Inflammatory macrophage treated with lipopolysaccharide for 1 hour (primary cell): ENCODE data around the gene AGBL4.
"Not testable (repeated sequence)": the region's sequence is repeated elsewhere in the genome, so short reads cannot be mapped to it uniquely, and the experiment has no call there.

Experiments
- DNase-seq, 2 donors: peaks; one replicate each; pipeline ENCODE4 v3.0.0-alpha.2; 2020 to 2022

The AGBL4 gene

GRCh38 chr1:49016030-49016977, 1007.5 kb downstream of the AGBL4 start:
- no peak for DNase-seq

GRCh38 chr1:49013079-49013478, 1010.7 kb downstream of the AGBL4 start:
- DNase-seq, result no peak

- not testable (repeated sequence) for DNase-seq
Measured at GRCh38 chr1:49002981-49003380, 1020.8 kb downstream of the AGBL4 start.

GRCh38 chr1:48999321-48999720, 1024.4 kb downstream of the AGBL4 start:
- no peak for DNase-seq

- DNase-seq, result no peak
Measured at GRCh38 chr1:48996311-48996710, 1027.4 kb downstream of the AGBL4 start.

GRCh38 chr1:48988633-48989197, 1035.0 kb downstream of the AGBL4 start:
- no peak for DNase-seq

GRCh38 chr1:48979940-48980339, 1043.8 kb downstream of the AGBL4 start:
- no peak for DNase-seq

- no peak for DNase-seq
Measured at GRCh38 chr1:48978413-48978812, 1045.3 kb downstream of the AGBL4 start.

GRCh38 chr1:48977273-48977672, 1046.5 kb downstream of the AGBL4 start:
- DNase-seq, result no peak

GRCh38 chr1:48969971-48970370, 1053.8 kb downstream of the AGBL4 start:
- no peak for DNase-seq

GRCh38 chr1:48967318-48967717, 1056.4 kb downstream of the AGBL4 start:
- DNase-seq, result no peak

GRCh38 chr1:48966583-48966982, 1057.2 kb downstream of the AGBL4 start:
- DNase-seq, result no peak

- no peak for DNase-seq
Measured at GRCh38 chr1:48960320-48960719, 1063.4 kb downstream of the AGBL4 start.

GRCh38 chr1:48955774-48956173, 1068.0 kb downstream of the AGBL4 start:
- DNase-seq, result no peak

GRCh38 chr1:48953617-48954016, 1070.1 kb downstream of the AGBL4 start:
- no peak for DNase-seq

GRCh38 chr1:48948562-48948961, 1075.2 kb downstream of the AGBL4 start:
- no peak for DNase-seq

- DNase-seq, result no peak
Measured at GRCh38 chr1:48947761-48948537, 1075.8 kb downstream of the AGBL4 start.

- no peak for DNase-seq
Measured at GRCh38 chr1:48946070-48946469, 1077.7 kb downstream of the AGBL4 start.

GRCh38 chr1:48944811-48945210, 1078.9 kb downstream of the AGBL4 start:
- DNase-seq, result no peak

GRCh38 chr1:48943826-48944225, 1079.9 kb downstream of the AGBL4 start:
- DNase-seq, result no peak

- no peak for DNase-seq
Measured at GRCh38 chr1:48943393-48943792, 1080.4 kb downstream of the AGBL4 start.

- no peak for DNase-seq
Measured at GRCh38 chr1:48940962-48941732, 1082.6 kb downstream of the AGBL4 start.

- no peak for DNase-seq
Measured at GRCh38 chr1:48940354-48940753, 1083.4 kb downstream of the AGBL4 start.
